Mesenchymal stem cell (in vitro differentiated cells and primary cell): ENCODE data around the gene MGLL.

ENCODE experiments used
- DNase-seq: peaks from one replicate; pipeline ENCODE4 v3.0.0-alpha.2; 2013
- H2AFZ ChIP-seq: one replicate; pipeline ENCODE4 v1.6.1; 2013; ENCODE audit warnings: low read depth, mild to moderate bottlenecking, control low read depth, inconsistent platforms, low read length, moderate library complexity
- H2AK5ac ChIP-seq: 2 replicates; pipeline ENCODE4 v1.6.1; 2013; ENCODE audit warnings: low read length, moderate library complexity, mild to moderate bottlenecking, inconsistent platforms; ENCODE audit not compliant: severe bottlenecking
- H2BK120ac ChIP-seq: one replicate; pipeline ENCODE4 v1.6.1; 2013; ENCODE audit warnings: low read depth, mild to moderate bottlenecking, inconsistent platforms, low read length, moderate library complexity
- H2BK12ac ChIP-seq, 2 experiments: one replicate each; pipeline ENCODE4 v1.6.1; 2013; ENCODE audit warnings: inconsistent platforms in 2 of 2, low read length in 2 of 2, mild to moderate bottlenecking in 2 of 2, moderate library complexity in 2 of 2, control low read depth in 1 of 2
- H2BK15ac ChIP-seq: one replicate; pipeline ENCODE4 v1.6.1; 2013; ENCODE audit warnings: mild to moderate bottlenecking, low read depth, inconsistent platforms; ENCODE audit not compliant: poor library complexity, severe bottlenecking
- H2BK5ac ChIP-seq: 2 replicates; pipeline ENCODE4 v1.6.1; 2013; ENCODE audit warnings: low read depth, mild to moderate bottlenecking, low read length, control low read depth, inconsistent platforms; ENCODE audit not compliant: poor library complexity, severe bottlenecking
- H3K14ac ChIP-seq, 2 experiments: one replicate each; pipeline ENCODE4 v1.6.1; 2013; ENCODE audit warnings: inconsistent platforms in 2 of 2, low read length in 2 of 2, control low read depth in 1 of 2, mild to moderate bottlenecking in 1 of 2, moderate library complexity in 1 of 2
- H3K18ac ChIP-seq, 2 experiments: one replicate each; pipeline ENCODE4 v1.6.1; 2013; ENCODE audit warnings: inconsistent platforms in 2 of 2, low read length in 2 of 2, control low read depth in 1 of 2, low read depth in 1 of 2, mild to moderate bottlenecking in 1 of 2
- H3K23ac ChIP-seq, 2 experiments: one replicate each; pipeline ENCODE4 v1.6.1; 2013; ENCODE audit warnings: inconsistent platforms in 2 of 2, low read length in 2 of 2, mild to moderate bottlenecking in 2 of 2, moderate library complexity in 2 of 2, control low read depth in 1 of 2
- H3K27ac ChIP-seq: 2 replicates; pipeline ENCODE4 v1.5.1; 2013; ENCODE audit warnings: mild to moderate bottlenecking, moderate library complexity, low read length, control low read depth, inconsistent platforms; ENCODE audit not compliant: poor library complexity, severe bottlenecking
- H3K27me3 ChIP-seq, 2 experiments: 2 replicates each; pipeline versions ENCODE4 v1.6.1 to v1.7.0; 2013; ENCODE audit warnings: low read length in 2 of 2, mild to moderate bottlenecking in 2 of 2, moderate library complexity in 2 of 2, control low read depth in 1 of 2, inconsistent platforms in 1 of 2; ENCODE audit not compliant: control insufficient read depth in 1 of 2, insufficient read depth in 1 of 2
- H3K36me3 ChIP-seq, 2 experiments: 2 replicates each; pipeline versions ENCODE4 v1.6.1 to v1.7.0; 2013; ENCODE audit warnings: low read length in 2 of 2, control low read depth in 1 of 2, inconsistent platforms in 1 of 2, low read depth in 1 of 2, mild to moderate bottlenecking in 1 of 2; ENCODE audit not compliant: insufficient read depth in 2 of 2, control insufficient read depth in 1 of 2
- H3K4ac ChIP-seq, 2 experiments: one replicate each; pipeline ENCODE4 v1.6.1; 2013; ENCODE audit warnings: inconsistent platforms in 2 of 2, low read length in 2 of 2, mild to moderate bottlenecking in 2 of 2, moderate library complexity in 2 of 2, control low read depth in 1 of 2, low read depth in 1 of 2
- H3K4me1 ChIP-seq: 2 replicates; pipeline ENCODE4 v1.6.1; 2013; ENCODE audit warnings: low read depth, low read length, control low read depth; ENCODE audit not compliant: control insufficient read depth, insufficient read depth
- H3K4me2 ChIP-seq: 2 replicates; pipeline ENCODE4 v1.6.1; 2013; ENCODE audit warnings: low read length, mild to moderate bottlenecking, inconsistent platforms; ENCODE audit not compliant: poor library complexity, severe bottlenecking
- H3K4me3 ChIP-seq, 2 experiments: 2 replicates each; pipeline versions ENCODE4 v1.5.1 to v1.7.0; 2013; ENCODE audit warnings: low read length in 2 of 2, mild to moderate bottlenecking in 2 of 2, control low read depth in 1 of 2, low read depth in 1 of 2; ENCODE audit not compliant: insufficient read depth in 1 of 2
- H3K79me1 ChIP-seq: replicated peaks from 2 replicates; pipeline ENCODE4 v1.6.1; 2013; ENCODE audit warnings: mild to moderate bottlenecking, control low read depth, low read length, inconsistent platforms; ENCODE audit not compliant: poor library complexity, severe bottlenecking
- H3K9ac ChIP-seq: 2 replicates; pipeline ENCODE4 v1.7.0; 2013; ENCODE audit warnings: mild to moderate bottlenecking, low read length, moderate library complexity
- H3K9me3 ChIP-seq: 2 replicates; pipeline ENCODE4 v1.7.0; 2013; ENCODE audit warnings: mild to moderate bottlenecking, low read length; ENCODE audit not compliant: control insufficient read depth
- H4K8ac ChIP-seq: one replicate; pipeline ENCODE4 v1.6.1; 2013; ENCODE audit warnings: inconsistent platforms, mild to moderate bottlenecking, low read length, moderate library complexity
- H4K91ac ChIP-seq: one replicate; pipeline ENCODE4 v1.6.1; 2013; ENCODE audit warnings: mild to moderate bottlenecking, low read length, inconsistent platforms
- WGBS: methylation state at CpG from one replicate; pipeline ENCODE4 v1.1.7; 2013; ENCODE audit warnings: mixed read lengths; 5-methylcytosine and 5-hydroxymethylcytosine counted together

Gene MGLL

DNA sequence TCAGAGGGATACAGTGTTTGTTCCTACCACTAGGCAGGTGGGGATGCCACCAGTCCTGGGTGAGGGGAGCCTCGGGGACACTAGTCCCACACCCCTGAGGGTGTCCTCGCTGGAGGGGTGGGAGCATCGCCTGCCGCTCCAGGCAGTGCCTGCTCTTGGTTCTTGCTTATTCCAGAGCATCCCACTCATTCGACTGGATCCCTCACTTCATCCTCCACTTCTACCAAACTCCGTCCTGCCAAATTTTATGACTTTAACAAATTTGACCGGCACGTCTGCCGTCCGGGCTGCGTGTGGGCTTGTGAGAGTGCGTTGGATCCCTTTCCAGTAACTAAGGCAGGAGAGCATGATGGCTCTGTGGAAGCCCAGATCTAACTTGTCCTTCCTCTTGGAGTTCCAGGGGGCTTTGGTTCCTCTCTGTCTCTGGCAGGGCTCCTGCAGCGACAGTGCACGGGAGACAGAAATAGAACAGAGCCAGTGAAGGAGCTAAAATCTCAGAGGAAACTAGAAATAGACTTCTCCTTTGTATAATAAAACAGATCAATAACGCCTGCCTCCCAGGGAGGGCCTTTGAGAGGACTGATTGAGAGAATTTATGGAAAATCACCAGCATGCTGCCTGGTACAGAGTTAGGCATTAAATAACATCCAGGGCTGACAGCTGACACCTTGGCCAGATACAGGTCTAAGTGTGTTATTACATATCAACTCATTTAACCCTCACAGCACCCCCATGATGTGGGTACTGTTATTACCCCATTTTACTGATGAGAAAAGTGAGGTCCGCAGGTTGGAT lies 34.5 kb downstream of the MGLL start:
- H3K4me2 ChIP-seq, result no peak overlapping the region
- peak overlapping the region; percentile 29 for H2AK5ac ChIP-seq
- no peak overlapping the region for H3K23ac ChIP-seq
- H3K27ac ChIP-seq, result no peak overlapping the region
- H4K91ac ChIP-seq, result no peak overlapping the region
- no peak overlapping the region for H2BK15ac ChIP-seq
- no peak overlapping the region for H3K14ac ChIP-seq
- H3K27me3 ChIP-seq, result no peaks in the 10 kb centered on the region
- H3K4me1 ChIP-seq, result peaks cover 65% of the 10 kb centered on the region
- H3K4ac ChIP-seq, result no peak overlapping the region
- H3K18ac ChIP-seq, result no peak overlapping the region
- H3K9me3 ChIP-seq, result no peaks in the 10 kb centered on the region
- no peak overlapping the region for H2BK120ac ChIP-seq
- H3K79me1 ChIP-seq, result peaks cover 40% of the 10 kb centered on the region
- H2BK12ac ChIP-seq, result no peak overlapping the region
- no peak overlapping the region for H3K4me3 ChIP-seq
- DNase-seq, result no peak
- 95% methylated on average over 16 of the region's 16 CpGs for WGBS
- H2BK5ac ChIP-seq, result no peak overlapping the region
- peak overlapping the region; percentile 63 for H3K9ac ChIP-seq
- no peak overlapping the region for H4K8ac ChIP-seq
- no peak overlapping the region for H2AFZ ChIP-seq
- H3K36me3 ChIP-seq, result peaks cover 0 to 38% of the 10 kb centered on the region in 2 experiments

GRCh38 chr3:127787071-127787490 lies 35.2 kb downstream of the MGLL start:
- Histone ChIP-seq H3K9ac (peak overlapping the region; percentile 63), H3K18ac (peak overlapping the region in 1 of 2 experiments; percentile 14), H3K9me3 (no peaks in the 10 kb centered on the region), H4K91ac (peak overlapping the region; percentile 52), H3K14ac (no peak overlapping the region), H3K27me3 (no peaks in the 10 kb centered on the region), H3K36me3 (peaks cover 0 to 42% of the 10 kb centered on the region in 2 experiments), H3K4me1 (peaks cover 62% of the 10 kb centered on the region), H3K23ac (no peak overlapping the region), H2BK120ac (no peak overlapping the region), H4K8ac (no peak overlapping the region), H2AFZ (no peak overlapping the region), H3K4ac (peak overlapping the region in 1 of 2 experiments; percentile 35), H2BK5ac (no peak overlapping the region), H3K27ac (no peak overlapping the region), H3K4me2 (no peak overlapping the region), H2AK5ac (peak overlapping the region; percentile 16), H2BK12ac (peak overlapping the region in 1 of 2 experiments; percentile 54), H2BK15ac (no peak overlapping the region), H3K4me3 (no peak overlapping the region), H3K79me1 (peaks cover 43% of the 10 kb centered on the region)
- 93% methylated on average over 9 of the region's 9 CpGs for WGBS
- DNase-seq, result no peak

DNA sequence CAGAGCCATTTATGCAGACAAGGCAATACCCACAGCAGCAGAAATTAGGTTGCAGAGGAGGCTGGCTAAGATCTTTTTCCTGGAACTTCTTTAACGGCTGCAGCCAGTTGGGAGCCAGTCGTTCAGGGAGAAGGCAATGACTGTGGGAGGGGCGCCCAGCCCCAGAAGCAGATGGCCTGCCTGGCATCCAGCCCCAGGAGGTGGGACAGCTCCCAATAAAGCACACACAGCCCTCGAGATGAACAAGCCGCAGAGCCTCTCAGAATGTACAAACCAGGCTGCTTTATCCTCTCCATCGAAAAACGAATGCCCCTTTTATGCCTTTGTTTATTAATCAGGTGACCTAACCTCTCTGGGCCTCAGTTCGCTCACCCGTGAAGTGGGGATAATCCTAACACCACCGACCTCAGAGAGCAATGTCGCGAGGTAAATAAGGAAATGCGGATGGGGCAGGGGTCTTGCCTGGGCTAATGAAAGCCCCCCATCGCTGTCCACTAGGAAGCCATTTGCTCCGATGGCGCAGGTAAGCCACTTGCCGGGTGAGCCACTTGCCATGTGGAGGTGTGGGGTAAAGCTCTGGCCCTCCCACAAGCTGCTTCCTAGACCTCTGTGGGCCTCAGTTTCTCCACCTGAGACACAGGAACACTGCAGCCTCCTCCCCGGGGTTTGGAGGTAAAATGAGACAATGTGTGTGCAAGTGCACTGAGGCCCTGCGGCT lies 35.8 kb downstream of the MGLL start:
- H3K27ac ChIP-seq, result no peak overlapping the region

DNA sequence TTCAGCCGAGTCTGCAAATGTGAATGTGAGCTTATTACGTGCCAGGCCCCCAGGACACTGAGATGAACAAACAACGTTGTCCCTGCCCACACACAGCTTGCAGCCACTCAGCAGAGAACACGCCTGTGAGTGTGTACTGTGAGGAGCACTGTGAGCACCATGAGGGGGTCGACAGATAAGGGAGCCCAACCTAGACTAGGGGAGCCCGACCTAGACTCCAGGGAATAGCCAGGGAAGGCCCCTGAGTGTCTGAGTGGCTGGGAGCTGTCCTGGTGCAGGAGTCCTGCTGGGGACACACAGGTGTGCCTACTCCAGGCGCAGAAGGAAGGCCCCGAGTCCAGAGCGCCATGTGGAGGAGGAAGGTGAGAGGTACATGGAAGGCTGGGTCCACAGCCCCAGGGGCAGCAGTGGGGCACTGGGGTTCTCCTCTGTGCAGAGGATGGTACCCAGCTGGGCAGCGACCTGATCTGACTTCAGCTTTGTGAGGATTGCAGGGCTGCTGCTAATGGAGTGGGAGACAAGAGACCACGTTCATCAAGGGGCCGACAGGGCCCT lies 36.5 kb downstream of the MGLL start:
- H3K9me3 ChIP-seq, result no peaks in the 10 kb centered on the region
- DNase-seq, result no peak
- no peak overlapping the region for H2AK5ac ChIP-seq
- H3K4me3 ChIP-seq, result no peak overlapping the region
- H2BK120ac ChIP-seq, result no peak overlapping the region
- H3K4me1 ChIP-seq, result peaks cover 60% of the 10 kb centered on the region
- H3K4me2 ChIP-seq, result no peak overlapping the region
- peaks cover 43% of the 10 kb centered on the region for H3K79me1 ChIP-seq
- H2BK12ac ChIP-seq, result peak overlapping the region in 1 of 2 experiments; percentile 25
- no peak overlapping the region for H3K14ac ChIP-seq
- no peak overlapping the region for H3K23ac ChIP-seq
- no peak overlapping the region for H2BK5ac ChIP-seq
- H3K18ac ChIP-seq, result peak overlapping the region in 1 of 2 experiments; percentile 58
- no peak overlapping the region for H2BK15ac ChIP-seq
- H4K8ac ChIP-seq, result no peak overlapping the region
- H3K9ac ChIP-seq, result no peak overlapping the region
- no peak overlapping the region for H3K27ac ChIP-seq
- H3K27me3 ChIP-seq, result no peaks in the 10 kb centered on the region
- peaks cover 4 to 40% of the 10 kb centered on the region in 2 experiments for H3K36me3 ChIP-seq
- no peak overlapping the region for H3K4ac ChIP-seq
- no peak overlapping the region for H2AFZ ChIP-seq
- peak overlapping the region; percentile 24 for H4K91ac ChIP-seq
- 84% methylated on average over 12 of the region's 12 CpGs for WGBS

More for the DNA sequence above, 35.8 kb downstream of the MGLL start:
- H3K23ac ChIP-seq, result no peak overlapping the region
- H3K4ac ChIP-seq, result peak overlapping the region in 1 of 2 experiments; percentile 35
- H3K18ac ChIP-seq, result peak overlapping the region in 1 of 2 experiments; percentile 14
- no peak overlapping the region for H3K4me2 ChIP-seq
- H3K4me1 ChIP-seq, result peaks cover 62% of the 10 kb centered on the region
- no peak overlapping the region for H2BK12ac ChIP-seq
- H3K14ac ChIP-seq, result no peak overlapping the region
- no peak overlapping the region for H2BK120ac ChIP-seq
- H2AFZ ChIP-seq, result no peak overlapping the region
- peaks cover 43% of the 10 kb centered on the region for H3K79me1 ChIP-seq
- no peak overlapping the region for H3K4me3 ChIP-seq
- no peak overlapping the region for H2BK15ac ChIP-seq
- no peak overlapping the region for H2BK5ac ChIP-seq
- H4K91ac ChIP-seq, result peak overlapping the region; percentile 52
- peak overlapping the region; percentile 13 for H2AK5ac ChIP-seq
- DNase-seq, result no peak
- H3K9me3 ChIP-seq, result no peaks in the 10 kb centered on the region
- 83% methylated on average over 19 of the region's 19 CpGs for WGBS
- peaks cover 0 to 42% of the 10 kb centered on the region in 2 experiments for H3K36me3 ChIP-seq
- no peaks in the 10 kb centered on the region for H3K27me3 ChIP-seq
- no peak overlapping the region for H4K8ac ChIP-seq
- peak overlapping the region; percentile 63 for H3K9ac ChIP-seq
